IPS-18a (cell line): ENCODE results near the gene GPR158.
"Not testable (repeated sequence)": the region's sequence is repeated elsewhere in the genome, so short reads cannot be mapped to it uniquely, and the experiment has no call there.

Source experiments
- H3K27ac ChIP-seq: one replicate; pipeline ENCODE4 v1.5.1; 2013; ENCODE audit warnings: low read length
- H3K27me3 ChIP-seq: one replicate; pipeline ENCODE4 v1.6.1; 2013; ENCODE audit warnings: mild to moderate bottlenecking, low read length; ENCODE audit not compliant: control insufficient read depth, insufficient read depth
- H3K36me3 ChIP-seq: one replicate; pipeline ENCODE4 v1.6.1; 2013; ENCODE audit warnings: low read depth, low read length; ENCODE audit not compliant: control insufficient read depth
- H3K4me1 ChIP-seq: one replicate; pipeline ENCODE4 v1.6.1; 2013; ENCODE audit warnings: low read depth, low read length; ENCODE audit not compliant: control insufficient read depth
- H3K4me3 ChIP-seq: one replicate; pipeline ENCODE4 v1.5.1; 2013; ENCODE audit warnings: low read length
- H3K9ac ChIP-seq: one replicate; pipeline ENCODE4 v1.6.1; 2013; ENCODE audit warnings: mild to moderate bottlenecking, low read length, moderate library complexity
- H3K9me3 ChIP-seq: one replicate; pipeline ENCODE4 v1.6.1; 2013; ENCODE audit warnings: low read depth, low read length; ENCODE audit not compliant: control insufficient read depth

GPR158 gene

GRCh38 chr10:25382901-25383300 lies 208.1 kb downstream of the GPR158 start:
- H3K9me3 ChIP-seq, H3K27me3 ChIP-seq, H3K27ac ChIP-seq, H3K9ac ChIP-seq, H3K36me3 ChIP-seq, H3K4me3 ChIP-seq: not testable (repeated sequence)
- peaks cover 12% of the 10 kb centered on the region for H3K4me1 ChIP-seq

GRCh38 chr10:25383686-25384085 lies 208.9 kb downstream of the GPR158 start:
- no peaks in the 10 kb centered on the region for H3K36me3 ChIP-seq
- H3K9me3 ChIP-seq: no peaks in the 10 kb centered on the region
- no peak overlapping the region for H3K9ac ChIP-seq
- H3K27me3 ChIP-seq: no peaks in the 10 kb centered on the region
- peaks cover 12% of the 10 kb centered on the region for H3K4me1 ChIP-seq
- H3K27ac ChIP-seq: no peak overlapping the region
- H3K4me3 ChIP-seq: no peak overlapping the region

- Histone ChIP-seq H3K9me3 (no peaks in the 10 kb centered on the region), H3K4me3 (no peak overlapping the region), H3K36me3 (no peaks in the 10 kb centered on the region), H3K27ac (no peak overlapping the region), H3K4me1 (peaks cover 12% of the 10 kb centered on the region), H3K9ac (no peak overlapping the region), H3K27me3 (no peaks in the 10 kb centered on the region)
Observed at GRCh38 chr10:25384618-25385017, 209.8 kb downstream of the GPR158 start.

GRCh38 chr10:25388188-25388861 lies 213.5 kb downstream of the GPR158 start:
- Histone ChIP-seq H3K4me1 (peaks cover 3% of the 10 kb centered on the region), H3K36me3 (no peaks in the 10 kb centered on the region), H3K27ac (no peak overlapping the region), H3K9me3 (peaks cover 3% of the 10 kb centered on the region), H3K4me3 (no peak overlapping the region), H3K27me3 (no peaks in the 10 kb centered on the region), H3K9ac (no peak overlapping the region)

GRCh38 chr10:25388862-25389206 lies 214.0 kb downstream of the GPR158 start:
- H3K9ac ChIP-seq: no peak overlapping the region
- H3K9me3 ChIP-seq: peaks cover 3% of the 10 kb centered on the region
- H3K4me3 ChIP-seq: no peak overlapping the region
- H3K36me3 ChIP-seq: no peaks in the 10 kb centered on the region
- H3K27me3 ChIP-seq: no peaks in the 10 kb centered on the region
- no peak overlapping the region for H3K27ac ChIP-seq
- no peaks in the 10 kb centered on the region for H3K4me1 ChIP-seq

- Histone ChIP-seq H3K4me3 (no peak overlapping the region), H3K9ac (no peak overlapping the region), H3K9me3 (peaks cover 3% of the 10 kb centered on the region), H3K4me1 (no peaks in the 10 kb centered on the region), H3K36me3 (no peaks in the 10 kb centered on the region), H3K27me3 (no peaks in the 10 kb centered on the region), H3K27ac (no peak overlapping the region)
Observed at GRCh38 chr10:25390733-25391132, 215.9 kb downstream of the GPR158 start.

- H3K9me3 ChIP-seq: peaks cover 3% of the 10 kb centered on the region
Observed at GRCh38 chr10:25392132-25392531, 217.3 kb downstream of the GPR158 start.

GRCh38 chr10:25393621-25394020 lies 218.8 kb downstream of the GPR158 start:
- Histone ChIP-seq H3K9ac (no peak overlapping the region), H3K4me1 (no peaks in the 10 kb centered on the region), H3K27ac (no peak overlapping the region), H3K9me3 (peaks cover 3% of the 10 kb centered on the region), H3K36me3 (no peaks in the 10 kb centered on the region), H3K27me3 (no peaks in the 10 kb centered on the region), H3K4me3 (no peak overlapping the region)

More at GRCh38 chr10:25392132-25392531, 217.3 kb downstream of the GPR158 start:
- Histone ChIP-seq H3K36me3 (no peaks in the 10 kb centered on the region), H3K27me3 (no peaks in the 10 kb centered on the region), H3K4me1 (no peaks in the 10 kb centered on the region), H3K9ac (no peak overlapping the region), H3K27ac (no peak overlapping the region), H3K4me3 (no peak overlapping the region)

GRCh38 chr10:25398680-25399079 lies 223.9 kb downstream of the GPR158 start:
- Histone ChIP-seq H3K36me3 (no peaks in the 10 kb centered on the region), H3K9ac (no peak overlapping the region), H3K4me3 (no peak overlapping the region), H3K27me3 (no peaks in the 10 kb centered on the region), H3K27ac (no peak overlapping the region), H3K4me1 (no peaks in the 10 kb centered on the region), H3K9me3 (no peaks in the 10 kb centered on the region)

- Histone ChIP-seq H3K4me1 (no peaks in the 10 kb centered on the region), H3K9me3 (no peaks in the 10 kb centered on the region), H3K27me3 (no peaks in the 10 kb centered on the region), H3K36me3 (no peaks in the 10 kb centered on the region), H3K4me3 (no peak overlapping the region), H3K9ac (no peak overlapping the region), H3K27ac (no peak overlapping the region)
Observed at GRCh38 chr10:25405871-25406270, 231.1 kb downstream of the GPR158 start.

- Histone ChIP-seq H3K36me3 (no peaks in the 10 kb centered on the region), H3K4me1 (no peaks in the 10 kb centered on the region), H3K9ac (no peak overlapping the region), H3K9me3 (peaks cover 13% of the 10 kb centered on the region), H3K27ac (no peak overlapping the region), H3K27me3 (no peaks in the 10 kb centered on the region), H3K4me3 (no peak overlapping the region)
Observed at GRCh38 chr10:25417611-25418010, 242.8 kb downstream of the GPR158 start.

- Histone ChIP-seq H3K9me3 (peaks cover 8% of the 10 kb centered on the region), H3K4me1 (no peaks in the 10 kb centered on the region), H3K4me3 (no peak overlapping the region), H3K36me3 (no peaks in the 10 kb centered on the region), H3K9ac (no peak overlapping the region), H3K27me3 (no peaks in the 10 kb centered on the region), H3K27ac (no peak overlapping the region)
Observed at GRCh38 chr10:25425776-25426175, 251.0 kb downstream of the GPR158 start.
